PC-3 (cell line): ENCODE measurements around the gene MCF2L2.

Experiments
- EZH2 ChIP-seq: fragments of 300-600 bp; sonication (generic); IDR thresholded peaks from one replicate; pipeline ENCODE4 v1.6.1; 2017; ENCODE audit warnings: antibody characterized with exemption, mild to moderate bottlenecking, low read length; ENCODE audit not compliant: unreplicated experiment
- EZH2phosphoT487 ChIP-seq: fragments of 300-600 bp; sonication (generic); IDR thresholded peaks from 2 replicates; pipeline ENCODE4 v1.6.1; 2018; ENCODE audit warnings: mild to moderate bottlenecking, antibody characterized with exemption, low read length, borderline replicate concordance
- TF ChIP-seq, protein P1 (sequence below): fragments of 300-600 bp; sonication (generic); conservative IDR thresholded peaks from 2 replicates; pipeline ENCODE4 v1.5.1; 2017; ENCODE audit warnings: antibody characterized with exemption, low read depth, mild to moderate bottlenecking, low read length

DNA sequence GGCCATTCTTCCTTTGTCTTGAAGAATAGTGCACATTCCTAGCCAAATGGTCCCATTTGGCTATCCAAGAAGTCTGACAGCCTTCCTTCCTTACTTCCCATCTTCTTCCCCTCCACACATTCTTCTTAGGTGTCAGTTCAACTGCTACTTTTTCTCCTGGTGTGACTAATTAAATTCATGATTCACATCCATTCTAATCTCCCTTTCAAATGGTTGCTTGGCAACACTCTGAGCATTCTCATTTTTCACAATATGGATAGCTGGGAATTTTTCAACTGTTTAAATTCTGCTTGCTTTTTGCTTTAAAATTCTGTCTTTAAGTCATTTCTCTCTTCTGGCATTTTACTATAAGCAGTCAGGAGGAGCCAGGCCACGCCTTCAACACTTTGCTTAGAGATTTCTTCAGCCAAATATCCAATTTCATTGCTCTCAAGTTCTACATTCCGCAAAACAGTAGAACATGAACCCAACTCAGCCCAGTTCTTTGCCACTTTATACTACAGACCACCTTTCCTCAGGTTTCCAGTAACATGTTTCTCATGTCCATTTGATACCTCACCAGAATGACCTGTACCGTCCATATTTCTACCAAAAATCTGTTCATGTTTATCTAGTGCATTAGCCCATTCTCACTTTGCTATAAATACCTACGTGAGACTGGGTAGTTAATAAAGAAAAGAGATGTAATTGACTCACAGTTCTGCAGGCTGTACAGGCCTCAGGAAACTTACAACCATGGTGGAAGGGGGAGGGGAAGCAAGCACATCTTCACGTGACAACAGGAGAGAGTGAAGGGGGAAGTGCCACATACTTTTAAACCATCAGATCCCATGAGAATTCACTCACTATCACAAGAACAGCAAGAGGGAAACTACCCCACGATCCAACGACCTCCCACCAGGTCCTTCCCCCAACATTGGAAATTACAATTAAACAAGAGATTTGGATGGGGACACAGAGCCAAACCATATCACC lies 31.9 kb upstream of the MCF2L2 start:
- TF ChIP-seq EZH2 (no peak), EZH2phosphoT487 (no peak)
- TF ChIP-seq, protein P1, sequence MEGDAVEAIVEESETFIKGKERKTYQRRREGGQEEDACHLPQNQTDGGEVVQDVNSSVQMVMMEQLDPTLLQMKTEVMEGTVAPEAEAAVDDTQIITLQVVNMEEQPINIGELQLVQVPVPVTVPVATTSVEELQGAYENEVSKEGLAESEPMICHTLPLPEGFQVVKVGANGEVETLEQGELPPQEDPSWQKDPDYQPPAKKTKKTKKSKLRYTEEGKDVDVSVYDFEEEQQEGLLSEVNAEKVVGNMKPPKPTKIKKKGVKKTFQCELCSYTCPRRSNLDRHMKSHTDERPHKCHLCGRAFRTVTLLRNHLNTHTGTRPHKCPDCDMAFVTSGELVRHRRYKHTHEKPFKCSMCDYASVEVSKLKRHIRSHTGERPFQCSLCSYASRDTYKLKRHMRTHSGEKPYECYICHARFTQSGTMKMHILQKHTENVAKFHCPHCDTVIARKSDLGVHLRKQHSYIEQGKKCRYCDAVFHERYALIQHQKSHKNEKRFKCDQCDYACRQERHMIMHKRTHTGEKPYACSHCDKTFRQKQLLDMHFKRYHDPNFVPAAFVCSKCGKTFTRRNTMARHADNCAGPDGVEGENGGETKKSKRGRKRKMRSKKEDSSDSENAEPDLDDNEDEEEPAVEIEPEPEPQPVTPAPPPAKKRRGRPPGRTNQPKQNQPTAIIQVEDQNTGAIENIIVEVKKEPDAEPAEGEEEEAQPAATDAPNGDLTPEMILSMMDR, result no peak
